Measurements from ENCODE around the gene LRMDA.

LRMDA gene

DNA sequence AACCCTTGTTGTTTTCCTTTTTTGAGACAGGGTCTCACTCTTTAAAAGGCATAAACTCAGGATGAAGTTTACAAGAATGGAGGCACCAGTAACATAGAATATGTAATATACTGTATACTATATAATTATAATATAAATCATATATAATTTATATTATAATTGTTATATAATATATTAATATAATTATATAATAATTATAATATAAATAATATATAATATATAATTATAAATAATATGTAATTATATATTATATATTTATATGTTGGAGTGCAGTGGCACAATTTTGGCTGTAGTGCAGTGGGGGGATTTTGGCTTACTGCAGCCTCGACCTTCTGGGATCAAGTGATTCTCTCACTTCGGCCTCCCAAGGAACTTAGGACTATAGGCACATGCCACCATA, 96.1 kb downstream of the LRMDA start:
- H3K27ac ChIP-seq = no peak overlapping the region
- no peak for TF ChIP-seq CTCF (IDR thresholded peaks at IDR 0.05)
- DNase-seq (ENCODE audit: low spot score) = no peak
- H3K4me3 ChIP-seq = no peak overlapping the region

GRCh38 chr10:75528392-75528791, 97.0 kb downstream of the LRMDA start:
- DNase-seq (ENCODE audit: low spot score) = no peak
- no peak overlapping the region for H3K27ac ChIP-seq
- H3K4me3 ChIP-seq = no peak overlapping the region
- no peak for TF ChIP-seq CTCF (IDR thresholded peaks at IDR 0.05)

DNA sequence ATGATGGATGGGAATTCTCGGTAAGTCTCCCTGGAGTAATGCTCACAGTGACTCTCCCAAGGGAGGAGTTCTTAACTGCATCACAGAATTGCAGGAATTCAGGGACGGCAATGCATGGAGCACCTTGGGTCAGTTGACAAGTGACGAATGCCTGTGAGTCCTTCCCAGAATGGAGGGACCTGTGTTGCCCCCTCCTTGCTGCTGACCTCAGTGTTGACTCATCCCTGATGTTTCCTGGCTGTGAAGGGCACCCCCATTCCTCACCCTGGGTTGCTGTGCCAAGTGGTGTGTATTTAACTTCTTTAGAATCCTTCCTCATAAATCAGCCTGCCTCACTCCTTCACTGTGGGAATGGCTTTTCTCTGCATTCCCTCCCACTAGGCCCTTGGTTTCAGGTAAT, 98.9 kb downstream of the LRMDA start:
- Histone ChIP-seq H3K27ac (no peak overlapping the region), H3K4me3 (no peak overlapping the region)
- DNase-seq (ENCODE audit: low spot score) = no peak
- TF ChIP-seq CTCF (IDR thresholded peaks at IDR 0.05) = no peak

GRCh38 chr10:75531571-75532031, 100.2 kb downstream of the LRMDA start:
- no peak for TF ChIP-seq CTCF (IDR thresholded peaks at IDR 0.05)
- H3K27ac ChIP-seq = no peak overlapping the region
- no peak for DNase-seq (ENCODE audit: low spot score)
- H3K4me3 ChIP-seq = no peak overlapping the region

DNA sequence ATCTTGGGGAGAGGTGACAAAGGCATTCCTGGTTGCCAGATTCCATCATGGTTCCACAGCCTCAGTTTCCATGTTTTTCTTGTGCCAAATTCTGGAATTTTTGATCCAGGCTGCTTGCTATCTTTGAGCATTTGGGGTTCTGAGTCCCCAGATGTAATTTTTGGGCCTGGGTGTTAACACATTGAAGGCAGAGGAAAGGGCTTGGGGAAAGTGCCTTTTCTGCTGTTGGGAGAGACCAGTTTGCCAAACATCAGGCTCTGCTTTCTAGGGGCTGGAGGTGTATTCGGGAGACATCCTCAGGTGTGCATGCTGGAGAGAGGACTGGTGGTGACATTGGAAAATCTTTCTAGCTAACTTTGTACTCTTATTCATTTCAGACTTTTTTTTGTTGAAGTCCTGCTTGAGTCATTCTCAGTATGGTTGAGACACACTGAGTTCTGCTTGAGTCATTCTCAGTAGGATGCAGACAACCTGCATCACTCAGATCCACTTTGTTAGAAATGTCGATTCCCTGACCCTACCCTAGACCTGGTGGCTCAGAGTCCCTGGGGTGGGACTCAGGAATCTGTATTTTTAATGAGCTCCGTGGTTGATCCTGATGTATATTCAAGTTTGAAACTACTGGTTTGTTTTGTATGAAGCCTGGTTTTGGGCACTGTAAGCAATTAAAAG, 101.0 kb downstream of the LRMDA start:
- no peak for TF ChIP-seq CTCF (IDR thresholded peaks at IDR 0.05)
- Histone ChIP-seq H3K4me3 (no peak overlapping the region), H3K27ac (no peak overlapping the region)
- no peak for DNase-seq (ENCODE audit: low spot score)

DNA sequence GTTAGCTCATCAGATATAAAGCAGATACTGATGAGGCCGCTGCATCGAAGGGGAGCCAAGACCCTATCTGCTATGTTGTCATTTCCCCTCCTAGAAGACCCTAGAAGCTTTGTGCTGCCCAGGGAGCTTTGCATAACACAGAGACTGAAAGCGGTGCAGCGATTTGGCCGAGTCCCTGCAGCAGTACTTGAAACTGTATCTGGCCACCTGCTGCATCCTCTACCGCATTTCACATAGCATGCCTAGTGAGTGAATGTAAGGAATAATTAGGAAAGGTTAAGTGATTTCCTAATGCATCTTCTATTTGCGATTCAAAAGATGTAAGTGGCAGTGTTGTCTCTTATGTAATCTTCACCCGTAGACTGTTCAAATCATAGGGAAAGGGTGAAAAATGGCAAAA, 106.7 kb downstream of the LRMDA start:
- Histone ChIP-seq H3K4me3 (no peak overlapping the region), H3K27ac (no peak overlapping the region)
- no peak for DNase-seq (ENCODE audit: low spot score)
- TF ChIP-seq CTCF (IDR thresholded peaks at IDR 0.05) = no peak

DNA sequence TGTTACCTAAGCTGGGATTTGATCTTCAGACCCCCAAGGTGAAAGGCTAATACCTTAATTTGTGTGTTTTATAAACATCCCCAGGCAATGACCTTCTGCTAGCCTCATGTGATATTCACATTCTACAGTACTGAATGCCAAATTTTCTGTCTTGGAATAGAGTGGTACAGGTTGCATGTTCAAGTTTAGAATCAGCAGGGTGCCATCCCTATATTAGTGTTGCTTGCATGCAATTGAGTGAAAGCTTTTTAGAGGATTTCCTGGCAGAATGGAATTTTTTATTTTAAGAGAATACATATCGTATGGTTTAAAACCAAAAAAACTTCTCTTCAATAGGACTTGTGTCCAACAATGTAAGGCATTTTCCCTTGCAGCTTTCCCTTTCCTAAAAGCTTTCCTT, 107.3 kb downstream of the LRMDA start:
- no peak overlapping the region for H3K27ac ChIP-seq
- TF ChIP-seq CTCF (IDR thresholded peaks at IDR 0.05) = no peak
- H3K4me3 ChIP-seq = no peak overlapping the region
- no peak for DNase-seq (ENCODE audit: low spot score)

Data from coronary artery (tissue), 2 donors.